Naive thymus-derived CD4-positive, alpha-beta T cell (primary cell): Measurements from ENCODE around the gene VGLL4. TPM values are rescaled to one million over a fixed set of nuclear protein-coding genes. Genes with fewer than 3 reads are reported as not detected.

Source experiments
- ATAC-seq: fragments of 150-1000 bp; cut with Tn5 transposase; 2 replicates; pipeline ENCODE4 v1.10.0; 2021; ENCODE audit warnings: mild to moderate bottlenecking, moderate library complexity
- CTCF ChIA-PET: fragments of 350-600 bp; sonication (Branson Sonifier 250); formaldehyde crosslinking; loops from one replicate; lab custom pipeline; 2021; ENCODE audit warnings: antibody characterized with exemption; lab: Charles Lee
- POLR2A ChIA-PET: fragments of 350-600 bp; sonication (Branson Sonifier 250); formaldehyde crosslinking; loops from one replicate; lab custom pipeline; 2021; ENCODE audit warnings: antibody characterized with exemption, inconsistent platforms; lab: Charles Lee
- DNase-seq, 9 donors: peaks; one replicate each; pipeline versions ENCODE4 v3.0.0 to v3.0.0-alpha.2; 2020 to 2022; ENCODE audit warnings: mixed read lengths in 1 of 9
- H3K27ac ChIP-seq: one replicate; pipeline ENCODE4 v1.7.0; 2013; ENCODE audit warnings: mild to moderate bottlenecking, low read depth, low read length, moderate library complexity
- H3K27me3 ChIP-seq, 2 donors: one replicate each; pipeline ENCODE4 v1.7.0; 2013; ENCODE audit warnings: low read length in 2 of 2, mild to moderate bottlenecking in 2 of 2, moderate library complexity in 2 of 2; ENCODE audit not compliant: control insufficient read depth in 2 of 2, insufficient read depth in 2 of 2
- H3K36me3 ChIP-seq, 3 experiments: 1 replicate in 2 of 3; 2 replicates in 1 of 3; pipeline ENCODE4 v1.7.0; 2013; ENCODE audit warnings: low read length in 3 of 3, mild to moderate bottlenecking in 3 of 3, moderate library complexity in 1 of 3; ENCODE audit not compliant: insufficient read depth in 3 of 3, control insufficient read depth in 2 of 3
- H3K4me1 ChIP-seq, 2 donors: one replicate each; pipeline ENCODE4 v1.7.0; 2013; ENCODE audit warnings: low read length in 2 of 2, mild to moderate bottlenecking in 2 of 2, moderate library complexity in 1 of 2; ENCODE audit not compliant: control insufficient read depth in 2 of 2, insufficient read depth in 2 of 2
- H3K4me3 ChIP-seq: 2 replicates; pipeline ENCODE4 v1.7.0; 2013; ENCODE audit warnings: mild to moderate bottlenecking, low read length
- H3K9me3 ChIP-seq, 3 experiments: 1 replicate in 2 of 3; 2 replicates in 1 of 3; pipeline ENCODE4 v1.7.0; 2013; ENCODE audit warnings: low read length in 3 of 3; ENCODE audit not compliant: control insufficient read depth in 2 of 3
- H3K27ac Mint-ChIP-seq, 9 donors: one replicate each; pipeline ENCODE4 v1.8.0; 2020 to 2022; ENCODE audit warnings: mixed read lengths in 9 of 9, mild to moderate bottlenecking in 8 of 9, moderate library complexity in 5 of 9, inconsistent platforms in 2 of 9
- H3K27me3 Mint-ChIP-seq, 5 donors: one replicate each; pipeline ENCODE4 v1.8.0; 2021 to 2022; ENCODE audit warnings: mixed read lengths in 5 of 5, mild to moderate bottlenecking in 1 of 5
- H3K36me3 Mint-ChIP-seq, 5 donors: one replicate each; pipeline ENCODE4 v1.8.0; 2020 to 2022; ENCODE audit warnings: mixed read lengths in 5 of 5, mild to moderate bottlenecking in 3 of 5, inconsistent platforms in 1 of 5
- H3K4me1 Mint-ChIP-seq, 7 donors: one replicate each; pipeline ENCODE4 v1.8.0; 2020 to 2022; ENCODE audit warnings: mixed read lengths in 7 of 7, mild to moderate bottlenecking in 3 of 7, inconsistent platforms in 1 of 7
- H3K4me3 Mint-ChIP-seq, 10 donors: one replicate each; pipeline ENCODE4 v1.8.0; 2020 to 2022; ENCODE audit warnings: mild to moderate bottlenecking in 10 of 10, mixed read lengths in 10 of 10, moderate library complexity in 6 of 10, inconsistent platforms in 2 of 10
- H3K9me3 Mint-ChIP-seq, 11 donors: one replicate each; pipeline ENCODE4 v1.8.0; 2020 to 2022; ENCODE audit warnings: mixed read lengths in 11 of 11, mild to moderate bottlenecking in 4 of 11, inconsistent platforms in 1 of 11, moderate library complexity in 1 of 11
- intact Hi-C, 2 donors: fragments of 100-400 bp; cut with micrococcal nuclease; formaldehyde crosslinking; loops; one replicate each; pipeline ENCODE4 v1.15.1; 2023
- polyA plus RNA-seq, 2 donors: library from polyadenylated mRNA; unstranded; fragments of 300-500 nt; fragmentation: Illumina TruSeq; gene quantifications; one replicate each; pipeline ENCODE4 v1.2.3, GENCODE V29; 2021
- total RNA-seq, 6 experiments: library from RNA in 5 of 6; stranded (reverse) in 5 of 6; gene quantifications; 1 replicate in 5 of 6; 2 replicates in 1 of 6; pipeline ENCODE4 v1.2.3 and lab custom pipeline; 2021 to 2026

VGLL4 gene
- total and polyA plus RNA-seq, 7 experiments from 2014 or later = 18.6 to 44.8 (median 23.8) TPM

DNA sequence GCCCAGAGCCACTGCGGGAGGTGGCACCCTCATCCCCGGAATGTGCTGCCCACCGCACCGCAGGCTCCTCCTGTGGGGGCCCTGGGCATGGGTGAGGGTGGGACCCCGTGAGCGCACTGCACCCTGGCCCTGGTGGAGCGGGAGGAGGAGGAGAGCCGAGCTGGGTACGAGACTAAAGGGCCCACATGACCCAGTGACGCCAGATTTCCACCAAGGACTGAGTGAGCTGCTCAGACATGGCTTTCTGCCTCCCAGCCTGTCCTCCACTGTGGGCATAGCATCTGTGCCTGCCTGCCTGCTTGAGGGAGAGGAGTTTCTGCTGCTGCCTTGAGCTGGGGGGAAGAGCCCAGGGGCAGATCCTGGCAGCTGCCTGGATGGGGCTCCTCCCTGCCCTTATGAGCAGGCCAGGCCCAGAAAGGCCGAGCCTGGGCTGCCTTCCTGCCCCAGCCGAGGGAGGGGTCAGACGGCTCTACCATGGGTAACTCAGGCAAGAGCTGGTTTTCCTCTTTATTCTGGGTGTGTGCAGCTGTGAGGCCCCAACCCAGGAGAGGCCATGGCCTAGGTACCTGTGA lies 88.4 kb downstream of the VGLL4 start:
- Histone ChIP-seq H3K4me3 (no peak overlapping the region), H3K36me3 (peaks cover 0 to 69% (median 6%) of the 10 kb centered on the region in 3 experiments), H3K27me3 (no peaks in the 10 kb centered on the region), H3K4me1 (no peaks in the 10 kb centered on the region), H3K9me3 (no peaks in the 10 kb centered on the region), H3K27ac (no peak overlapping the region)
- Mint-ChIP-seq H3K4me1 (peaks cover 5 to 22% (median 10%) of the 10 kb centered on the region in 7 donors), H3K27ac (peak overlapping the region in 1 of 9 donors; percentile 36), H3K4me3 (no peak overlapping the region), H3K36me3 (peaks cover 4 to 46% (median 28%) of the 10 kb centered on the region in 5 donors), H3K9me3 (peaks cover 0 to 19% (median 0%) of the 10 kb centered on the region in 11 donors), H3K27me3 (no peaks in the 10 kb centered on the region)
- CTCF ChIA-PET = no interaction called here
- DNase-seq (no peak), ATAC-seq (no peak)
- intact Hi-C loops = no loop called here
- POLR2A ChIA-PET = no interaction called here

DNA sequence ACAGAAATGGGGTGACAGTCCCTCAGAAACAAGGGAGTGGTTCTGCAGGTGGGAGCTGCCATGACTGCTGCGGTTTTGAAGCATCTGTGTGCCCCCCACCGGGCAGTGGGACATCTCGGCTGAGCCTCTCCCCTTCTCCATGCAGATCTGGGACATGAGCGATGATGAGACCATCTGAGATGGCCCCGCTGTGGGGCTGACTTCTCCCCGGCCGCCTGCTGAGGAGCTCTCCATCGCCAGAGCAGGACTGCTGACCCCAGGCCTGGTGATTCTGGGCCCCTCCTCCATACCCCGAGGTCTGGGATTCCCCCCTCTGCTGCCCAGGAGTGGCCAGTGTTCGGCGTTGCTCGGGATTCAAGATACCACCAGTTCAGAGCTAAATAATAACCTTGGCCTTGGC lies 89.0 kb downstream of the VGLL4 start:
- Mint-ChIP-seq H3K4me3 (no peak overlapping the region), H3K36me3 (peaks cover 4 to 46% (median 34%) of the 10 kb centered on the region in 5 donors), H3K27me3 (no peaks in the 10 kb centered on the region), H3K9me3 (peaks cover 0 to 22% (median 0%) of the 10 kb centered on the region in 11 donors), H3K4me1 (peaks cover 5 to 19% (median 10%) of the 10 kb centered on the region in 7 donors), H3K27ac (no peak overlapping the region)
- no peaks in the 10 kb centered on the region for H3K9me3 ChIP-seq
- no peak overlapping the region for H3K4me3 ChIP-seq
- no peaks in the 10 kb centered on the region for H3K27me3 ChIP-seq
- ATAC-seq (no peak), DNase-seq (no peak)
- ChIA-PET CTCF (no interaction called here), POLR2A (no interaction called here)
- intact Hi-C loops = no loop called here
- H3K36me3 ChIP-seq = peaks cover 0 to 63% (median 3%) of the 10 kb centered on the region in 3 experiments
- no peaks in the 10 kb centered on the region for H3K4me1 ChIP-seq
- no peak overlapping the region for H3K27ac ChIP-seq

DNA sequence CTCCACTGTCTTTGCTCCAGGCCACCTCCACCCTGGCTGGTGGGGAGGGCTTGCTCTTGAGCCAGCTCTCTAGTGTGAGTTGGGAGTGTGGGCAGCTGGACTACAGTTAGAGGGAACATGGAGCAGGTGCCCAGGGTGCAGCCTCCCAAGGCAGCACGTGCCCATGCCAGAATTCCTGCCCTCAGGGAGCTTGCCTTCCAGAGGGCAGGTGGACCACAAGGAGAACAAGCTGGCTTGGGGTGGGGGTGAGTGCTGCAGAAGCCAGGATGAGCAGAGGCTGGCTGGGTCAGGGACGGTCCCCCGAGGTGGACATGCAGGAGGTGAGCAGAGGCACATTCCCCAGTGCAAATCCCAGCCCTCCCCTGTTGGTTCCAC lies 89.5 kb downstream of the VGLL4 start:
- Mint-ChIP-seq H3K4me1 (peaks cover 5 to 19% (median 10%) of the 10 kb centered on the region in 7 donors), H3K27ac (no peak overlapping the region), H3K27me3 (no peaks in the 10 kb centered on the region), H3K4me3 (no peak overlapping the region), H3K9me3 (peaks cover 0 to 22% (median 0%) of the 10 kb centered on the region in 11 donors), H3K36me3 (peaks cover 4 to 46% (median 37%) of the 10 kb centered on the region in 5 donors)
- ATAC-seq (no peak), DNase-seq (no peak)
- Histone ChIP-seq H3K36me3 (peaks cover 0 to 58% (median 3%) of the 10 kb centered on the region in 3 experiments), H3K27ac (no peak overlapping the region), H3K4me3 (no peak overlapping the region), H3K27me3 (no peaks in the 10 kb centered on the region), H3K4me1 (no peaks in the 10 kb centered on the region), H3K9me3 (no peaks in the 10 kb centered on the region)
- POLR2A ChIA-PET = no interaction called here
- CTCF ChIA-PET = no interaction called here
- intact Hi-C loops = no loop called here

DNA sequence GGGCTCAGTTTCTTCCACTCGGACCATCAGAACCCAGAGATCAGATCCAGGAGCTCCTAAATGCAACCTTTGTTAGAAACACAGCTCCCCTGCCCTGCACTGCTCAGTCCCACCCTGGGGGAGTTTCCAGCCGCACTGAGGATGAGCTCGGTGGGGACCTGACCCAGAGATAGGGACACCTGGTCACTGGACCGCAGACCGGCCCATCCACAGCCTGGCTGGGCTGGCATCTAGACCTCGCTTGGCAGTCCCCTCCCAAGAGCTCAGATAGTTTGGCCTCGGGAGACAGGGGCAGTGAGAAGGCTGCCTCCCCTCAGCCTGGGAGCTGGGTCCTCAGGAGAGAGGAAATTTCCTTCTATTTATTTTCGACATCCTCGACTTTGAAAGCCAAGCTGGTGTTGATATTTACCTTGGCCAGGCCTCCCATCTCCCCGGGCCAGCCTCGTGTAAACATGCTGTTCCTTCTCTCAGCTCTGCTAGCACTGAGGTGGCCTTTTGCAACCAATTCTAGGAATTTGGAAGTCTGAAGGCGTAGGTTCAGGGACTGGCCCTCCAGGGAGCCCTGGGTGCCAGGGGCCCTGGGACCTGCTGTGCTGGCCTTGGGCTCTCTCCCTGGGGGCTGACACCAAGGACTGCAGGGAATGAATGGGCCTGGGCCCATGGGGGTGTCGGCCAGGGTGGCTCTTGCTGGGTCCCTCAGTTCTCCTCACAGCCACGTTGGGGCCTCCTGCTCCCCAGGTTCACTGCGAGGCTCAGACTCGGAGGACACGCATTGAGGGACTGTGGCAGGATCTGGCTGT lies 90.1 kb downstream of the VGLL4 start:
- no peaks in the 10 kb centered on the region for H3K27me3 Mint-ChIP-seq
- intact Hi-C loops = no loop called here
- H3K9me3 Mint-ChIP-seq = peaks cover 0 to 25% (median 0%) of the 10 kb centered on the region in 11 donors
- Histone ChIP-seq H3K9me3 (no peaks in the 10 kb centered on the region), H3K27ac (no peak overlapping the region), H3K4me3 (no peak overlapping the region), H3K4me1 (no peaks in the 10 kb centered on the region), H3K36me3 (peaks cover 0 to 54% (median 3%) of the 10 kb centered on the region in 3 experiments), H3K27me3 (no peaks in the 10 kb centered on the region)
- peaks cover 4 to 47% (median 37%) of the 10 kb centered on the region in 5 donors for H3K36me3 Mint-ChIP-seq
- H3K4me3 Mint-ChIP-seq = no peak overlapping the region
- H3K27ac Mint-ChIP-seq = peak overlapping the region in 3 of 9 donors; percentile 10 to 36 (median 31)
- H3K4me1 Mint-ChIP-seq = peaks cover 5 to 19% (median 10%) of the 10 kb centered on the region in 7 donors
- DNase-seq = no peak
- ChIA-PET POLR2A (interaction anchor here (0.5 kb wide), 1 partner anchor 179 kb away, joined by 3 read pairs; no protein-coding TSS in a partner anchor), CTCF (no interaction called here)
- no peak for ATAC-seq

DNA sequence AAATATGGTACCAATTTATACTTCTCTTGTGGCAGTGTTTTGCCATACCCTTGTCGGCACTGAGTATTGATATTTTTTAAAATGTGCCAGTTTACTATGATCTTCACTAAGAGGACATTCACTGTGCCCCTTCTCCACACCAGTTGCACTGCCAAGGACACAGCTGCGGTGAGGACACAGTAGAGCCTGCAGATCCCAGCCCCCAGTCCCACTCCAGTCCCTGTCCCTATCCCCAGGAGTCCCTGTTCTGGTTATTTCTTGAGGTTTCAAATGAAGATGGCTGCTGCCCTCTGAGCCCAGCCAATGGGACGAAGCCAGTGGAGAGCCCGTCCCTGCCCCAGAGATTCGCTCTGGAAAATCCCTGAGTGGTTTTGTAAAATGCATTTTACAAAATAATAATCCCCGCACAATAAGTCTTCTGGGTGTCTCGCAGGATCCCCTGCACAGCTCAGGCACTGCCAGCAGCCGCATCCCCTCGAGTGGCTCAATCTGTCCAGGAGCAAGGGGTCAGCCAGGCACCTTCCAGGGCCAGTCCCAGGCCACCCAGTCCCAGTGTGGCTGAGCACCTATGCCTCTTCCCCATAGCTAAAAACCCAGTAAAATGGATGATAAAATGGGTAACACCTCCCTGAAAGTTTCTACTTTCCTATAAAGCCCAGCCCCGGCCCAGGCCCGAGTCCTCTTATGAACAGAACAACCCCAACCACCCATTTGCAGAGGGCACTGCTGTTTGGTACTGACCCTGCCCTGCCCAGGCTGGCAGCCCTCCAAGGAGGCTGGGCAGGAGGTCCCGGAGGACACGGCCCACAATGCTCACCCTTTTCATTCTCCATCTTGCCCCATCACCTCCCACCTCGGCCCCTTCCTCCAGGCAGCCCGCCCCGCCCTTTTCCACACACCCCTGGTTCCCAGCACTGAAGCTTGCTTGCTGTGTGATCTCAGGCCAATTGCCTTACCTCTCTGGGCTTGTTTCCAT lies 91.1 kb downstream of the VGLL4 start:
- peak overlapping the region in 6 of 9 donors; percentile 10 to 61 (median 34) for H3K27ac Mint-ChIP-seq
- no peak overlapping the region for H3K4me3 Mint-ChIP-seq
- no peak for DNase-seq
- peaks cover 3 to 14% (median 10%) of the 10 kb centered on the region in 7 donors for H3K4me1 Mint-ChIP-seq
- POLR2A ChIA-PET = no interaction called here
- peaks cover 0 to 28% (median 0%) of the 10 kb centered on the region in 11 donors for H3K9me3 Mint-ChIP-seq
- peaks cover 4 to 45% (median 31%) of the 10 kb centered on the region in 5 donors for H3K36me3 Mint-ChIP-seq
- CTCF ChIA-PET = no interaction called here
- Histone ChIP-seq H3K4me3 (no peak overlapping the region), H3K36me3 (peaks cover 0 to 45% (median 3%) of the 10 kb centered on the region in 3 experiments), H3K4me1 (no peaks in the 10 kb centered on the region), H3K27me3 (no peaks in the 10 kb centered on the region), H3K9me3 (no peaks in the 10 kb centered on the region), H3K27ac (no peak overlapping the region)
- intact Hi-C loops = no loop called here
- ATAC-seq = no peak
- H3K27me3 Mint-ChIP-seq = no peaks in the 10 kb centered on the region

DNA sequence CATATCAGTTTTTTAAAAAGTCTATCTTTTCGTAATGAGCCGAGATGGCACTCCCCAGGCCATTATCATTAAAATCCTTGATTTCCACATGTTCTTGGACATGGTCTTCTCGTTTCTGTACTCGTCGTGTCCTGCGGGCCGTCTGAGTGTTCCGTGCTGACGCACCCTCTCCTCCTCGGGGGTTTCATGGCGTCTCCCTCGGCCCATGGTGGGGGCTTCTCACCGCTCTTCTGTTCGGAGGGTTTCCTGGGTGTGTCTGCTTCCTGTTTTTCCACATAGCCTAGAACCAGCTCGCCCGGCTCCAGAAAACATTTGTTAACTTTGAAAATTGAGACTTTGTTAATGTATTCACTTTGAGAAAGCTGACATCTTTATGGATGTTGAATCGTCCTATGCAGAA lies 92.7 kb downstream of the VGLL4 start:
- Mint-ChIP-seq H3K4me1 (peaks cover 3 to 14% (median 10%) of the 10 kb centered on the region in 7 donors), H3K27ac (peak overlapping the region in 5 of 9 donors; percentile 6 to 63 (median 34)), H3K27me3 (no peaks in the 10 kb centered on the region), H3K9me3 (peaks cover 0 to 33% (median 0%) of the 10 kb centered on the region in 11 donors), H3K4me3 (no peak overlapping the region), H3K36me3 (peaks cover 0 to 43% (median 28%) of the 10 kb centered on the region in 5 donors)
- no peaks in the 10 kb centered on the region for H3K9me3 ChIP-seq
- no peak overlapping the region for H3K4me3 ChIP-seq
- no peak for ATAC-seq
- H3K4me1 ChIP-seq = no peaks in the 10 kb centered on the region
- intact Hi-C loops = no loop called here
- peaks cover 0 to 32% (median 0%) of the 10 kb centered on the region in 3 experiments for H3K36me3 ChIP-seq
- CTCF ChIA-PET = no interaction called here
- no peak for DNase-seq
- POLR2A ChIA-PET = no interaction called here
- no peak overlapping the region for H3K27ac ChIP-seq
- H3K27me3 ChIP-seq = no peaks in the 10 kb centered on the region
